ENCODE results near the gene SHF.
A peak's percentile ranks its signal among the peaks of the same experiment; 100 is the strongest.

Gene SHF

GRCh38 chr15:45123397-45123796, 64.4 kb downstream of the SHF start:
- DNase-seq = no peak

GRCh38 chr15:45122719-45123118, 65.0 kb downstream of the SHF start:
- DNase-seq = no peak

GRCh38 chr15:45121706-45122417, 65.9 kb downstream of the SHF start:
- DNase-seq = no peak

- DNase-seq = no peak
Measured at GRCh38 chr15:45121020-45121419, 66.7 kb downstream of the SHF start.

GRCh38 chr15:45120081-45120972, 67.4 kb downstream of the SHF start:
- no peak for DNase-seq

GRCh38 chr15:45118996-45119395, 68.8 kb downstream of the SHF start:
- DNase-seq = no peak

GRCh38 chr15:45118131-45118588, 69.6 kb downstream of the SHF start:
- DNase-seq = peak; percentile 75

- DNase-seq = no peak
Measured at GRCh38 chr15:45117308-45118130, 70.2 kb downstream of the SHF start.
